ENCODE measurements around the gene RAB35.

- TF ChIP-seq POLR2AphosphoS5 (IDR thresholded peaks at IDR 0.05; ENCODE audit: low read depth): no peak
- TF ChIP-seq CTCF (IDR thresholded peaks at IDR 0.05; ENCODE audit: insufficient read depth, low read length): no peak
These were observed 15.4 kb downstream of the RAB35 start for GRCh38 chr12:120101182-120101581.

All from HL-60 (cell line).